Endometrial microvascular endothelial cells (primary cell): ENCODE results near the gene CDC40. TPM values are rescaled to one million over a fixed set of nuclear protein-coding genes. Genes with fewer than 3 reads are reported as not detected.

Source experiments
- in situ Hi-C: cut with HindIII; loops from 2 replicates; pipeline ENCODE4 v1.10.0; 2017; ENCODE audit warnings: low sequenced_read_pairs, low pct_unique_long_range_greater_than_20kb; ENCODE audit errors: inconsistent ontology term
- total RNA-seq: library from RNA; depleted of rRNA; stranded (reverse); fragments of >200 nt; gene quantifications from one replicate; pipeline ENCODE4 v1.2.3, GENCODE V29; 2015; ENCODE audit errors: inconsistent ontology term

Gene CDC40
- total RNA-seq = 16.5 TPM

GRCh38 chr6:110180228-110181008 is at the start of gene CDC40:
Gene CDC40, plus strand, starts transcription at chr6:110180427. Its CDS starts 18 bp downstream, at chr6:110180445.
- in situ Hi-C loops = no loop called here

- in situ Hi-C loops = no loop called here
Measured at GRCh38 chr6:110137924-110138887, 42.0 kb upstream of the CDC40 start.

GRCh38 chr6:110139052-110139451 is 41.2 kb upstream of the CDC40 start:
- in situ Hi-C loops = no loop called here

- in situ Hi-C loops = no loop called here
Measured at GRCh38 chr6:110140650-110141049, 39.6 kb upstream of the CDC40 start.

- in situ Hi-C loops = no loop called here
Measured at GRCh38 chr6:110147870-110148269, 32.4 kb upstream of the CDC40 start.

- in situ Hi-C loops = no loop called here
Measured at GRCh38 chr6:110158479-110158878, 21.7 kb upstream of the CDC40 start.

- in situ Hi-C loops = no loop called here
Measured at GRCh38 chr6:110170081-110170480, 10.1 kb upstream of the CDC40 start.

GRCh38 chr6:110173506-110174132 is 6.6 kb upstream of the CDC40 start:
- in situ Hi-C loops = no loop called here

- in situ Hi-C loops = no loop called here
Measured at GRCh38 chr6:110178626-110179405, 1.4 kb upstream of the CDC40 start.

GRCh38 chr6:110179406-110180227 is 610 bp upstream of the CDC40 start, which contains the start of gene WASF1:
Gene WASF1, minus strand, starts transcription at chr6:110179670. Its CDS starts 52,069 bp downstream, at chr6:110127601.
- in situ Hi-C loops = no loop called here

GRCh38 chr6:110181131-110182030 is 1.2 kb downstream of the CDC40 start:
- in situ Hi-C loops = no loop called here

- in situ Hi-C loops = no loop called here
Measured at GRCh38 chr6:110183292-110183885, 3.2 kb downstream of the CDC40 start.

GRCh38 chr6:110185879-110186278 is 5.7 kb downstream of the CDC40 start:
- in situ Hi-C loops = no loop called here

GRCh38 chr6:110188791-110189190 is 8.6 kb downstream of the CDC40 start:
- in situ Hi-C loops = no loop called here

GRCh38 chr6:110190726-110191125 is 10.5 kb downstream of the CDC40 start:
- in situ Hi-C loops = no loop called here

GRCh38 chr6:110191477-110191876 is 11.2 kb downstream of the CDC40 start:
- in situ Hi-C loops = no loop called here
